OCI-LY1 (cell line): ENCODE results near the gene MBNL1.

ENCODE experiments used
- H2AFZ ChIP-seq: fragments of 200-600 bp; sonication (generic), shearing (Covaris generic); 2 replicates; pipeline ENCODE4 v1.6.0; 2014; ENCODE audit warnings: antibody characterized with exemption, mild to moderate bottlenecking, low read length
- H3F3A ChIP-seq: fragments of 200-600 bp; sonication (generic), shearing (Covaris generic); 2 replicates; pipeline ENCODE4 v1.6.0; 2014; ENCODE audit warnings: mild to moderate bottlenecking, antibody characterized with exemption, low read length, moderate library complexity; ENCODE audit not compliant: insufficient read depth
- H3K27ac ChIP-seq: fragments of 200-600 bp; sonication (generic); 2 replicates; pipeline ENCODE4 v1.5.1; 2014; ENCODE audit warnings: low read length, mixed run types, mild to moderate bottlenecking, low read depth; ENCODE audit not compliant: poor library complexity, severe bottlenecking
- H3K27me3 ChIP-seq: fragments of 200-600 bp; sonication (generic); 2 replicates; pipeline ENCODE4 v1.6.0; 2014; ENCODE audit warnings: antibody characterized with exemption, mild to moderate bottlenecking, low read length, moderate library complexity; ENCODE audit not compliant: insufficient read depth
- H3K36me3 ChIP-seq: fragments of 200-600 bp; sonication (generic); 2 replicates; pipeline ENCODE4 v1.6.1; 2014; ENCODE audit warnings: mild to moderate bottlenecking, antibody characterized with exemption, low read length, moderate library complexity, mixed read lengths; ENCODE audit not compliant: insufficient read depth
- H3K4me1 ChIP-seq: fragments of 200-600 bp; sonication (generic); 2 replicates; pipeline ENCODE4 v1.5.1; 2014; ENCODE audit warnings: mild to moderate bottlenecking, low read length, moderate library complexity; ENCODE audit not compliant: insufficient read depth, severe bottlenecking
- H3K4me2 ChIP-seq: fragments of 200-600 bp; sonication (generic), shearing (Covaris generic); 2 replicates; pipeline ENCODE4 v1.6.1; 2014; ENCODE audit warnings: low read length
- H3K4me3 ChIP-seq: fragments of 200-600 bp; sonication (generic); 2 replicates; pipeline ENCODE4 v1.5.1; 2014; ENCODE audit warnings: low read length, low read depth, mild to moderate bottlenecking, mixed read lengths; ENCODE audit not compliant: poor library complexity, severe bottlenecking
- H3K79me2 ChIP-seq: fragments of 200-600 bp; shearing (Covaris generic); 2 replicates; pipeline ENCODE4 v1.6.1; 2016; ENCODE audit warnings: mixed run types, low read length, mixed read lengths; ENCODE audit not compliant: insufficient read depth
- H3K9ac ChIP-seq: fragments of 200-600 bp; sonication (generic), shearing (Covaris generic); 2 replicates; pipeline ENCODE4 v1.6.1; 2014; ENCODE audit warnings: mild to moderate bottlenecking, low read length, mixed read lengths
- H3K9me2 ChIP-seq: fragments of 200-600 bp; sonication (generic), shearing (Covaris generic); 2 replicates; pipeline ENCODE4 v1.6.1; 2014; ENCODE audit warnings: low read depth, mild to moderate bottlenecking, low read length, mixed read lengths
- H3K9me3 ChIP-seq: fragments of 200-600 bp; shearing (Covaris generic); 2 replicates; pipeline ENCODE4 v1.6.1; 2014; ENCODE audit warnings: low read length, mixed read lengths
- H4K20me1 ChIP-seq: fragments of 200-600 bp; sonication (generic), shearing (Covaris generic); 2 replicates; pipeline ENCODE4 v1.6.0; 2016; ENCODE audit warnings: mild to moderate bottlenecking, low read length; ENCODE audit not compliant: insufficient read depth
- CTCF ChIP-seq: fragments of 200-600 bp; sonication (generic), shearing (Covaris generic); IDR thresholded peaks from 2 replicates; pipeline ENCODE4 v1.5.1; 2017; ENCODE audit warnings: mild to moderate bottlenecking, antibody characterized with exemption, low read length, moderate library complexity, mixed read lengths
- EZH2 ChIP-seq: fragments of 200-600 bp; sonication (generic), shearing (Covaris generic); IDR thresholded peaks from 2 replicates; pipeline ENCODE4 v1.8.0; 2017; ENCODE audit warnings: borderline replicate concordance, mixed run types, mild to moderate bottlenecking, antibody characterized with exemption, low read length, moderate library complexity, mixed read lengths

The MBNL1 gene

GRCh38 chr3:152350139-152350538, 81.4 kb downstream of the MBNL1 start:
- no peaks in the 10 kb centered on the region for H3K9me3 ChIP-seq
- TF ChIP-seq EZH2 (no peak), CTCF (no peak)
- H3K4me3 ChIP-seq = no peak overlapping the region
- peaks cover 7% of the 10 kb centered on the region for H3K4me1 ChIP-seq
- no peak overlapping the region for H3K9ac ChIP-seq
- H3K4me2 ChIP-seq = no peak overlapping the region
- no peaks in the 10 kb centered on the region for H4K20me1 ChIP-seq
- no peak overlapping the region for H3K27ac ChIP-seq
- peaks cover 76% of the 10 kb centered on the region for H3K36me3 ChIP-seq
- 0 out of 2 replicates have a peak, but pooled peaks cover 7% of the 10 kb centered on the region for H3F3A ChIP-seq
- H3K9me2 ChIP-seq = no peaks in the 10 kb centered on the region
- H3K79me2 ChIP-seq = peaks cover 100% of the 10 kb centered on the region
- H2AFZ ChIP-seq = no peak overlapping the region
- H3K27me3 ChIP-seq = no peaks in the 10 kb centered on the region

- Histone ChIP-seq H3K79me2 (peaks cover 100% of the 10 kb centered on the region), H4K20me1 (no peaks in the 10 kb centered on the region), H3K9me3 (no peaks in the 10 kb centered on the region), H3K4me1 (peaks cover 7% of the 10 kb centered on the region), H3F3A (0 out of 2 replicates have a peak, but pooled peaks cover 7% of the 10 kb centered on the region), H3K9me2 (no peaks in the 10 kb centered on the region), H3K4me3 (no peak overlapping the region), H3K27me3 (no peaks in the 10 kb centered on the region), H3K4me2 (no peak overlapping the region), H3K27ac (no peak overlapping the region), H3K36me3 (peaks cover 71% of the 10 kb centered on the region), H3K9ac (no peak overlapping the region), H2AFZ (no peak overlapping the region)
- no peak for TF ChIP-seq EZH2
- TF ChIP-seq CTCF = no peak
These were observed 82.0 kb downstream of the MBNL1 start for GRCh38 chr3:152350776-152351175.

- no peak overlapping the region for H3K27ac ChIP-seq
- no peaks in the 10 kb centered on the region for H4K20me1 ChIP-seq
- peaks cover 7% of the 10 kb centered on the region for H3K4me1 ChIP-seq
- no peak overlapping the region for H3K4me2 ChIP-seq
- no peaks in the 10 kb centered on the region for H3K27me3 ChIP-seq
- no peak overlapping the region for H3K9ac ChIP-seq
- no peaks in the 10 kb centered on the region for H3K9me2 ChIP-seq
- TF ChIP-seq CTCF = no peak
- TF ChIP-seq EZH2 = no peak
- 0 out of 2 replicates have a peak, but pooled peaks cover 7% of the 10 kb centered on the region for H3F3A ChIP-seq
- no peak overlapping the region for H2AFZ ChIP-seq
- no peaks in the 10 kb centered on the region for H3K9me3 ChIP-seq
- peaks cover 68% of the 10 kb centered on the region for H3K36me3 ChIP-seq
- peaks cover 100% of the 10 kb centered on the region for H3K79me2 ChIP-seq
- no peak overlapping the region for H3K4me3 ChIP-seq
These were observed 83.8 kb downstream of the MBNL1 start for GRCh38 chr3:152352554-152352953.
